Activated T-helper 1 cell treated with anti-CD3 and anti-CD28 coated beads, Interleukin-12 subunit alpha, Interleukin-12 subunit beta, Interleukin-2, Interleukin-4 antibody, amounts not matched to agents 30 ng/mL and 10 ng/mL and 1 ng/mL, durations not matched to agents 14 hours and 24 hours and 36 hours (primary cell): Measurements from ENCODE around the gene RNF213. TPM values are rescaled to one million over a fixed set of nuclear protein-coding genes. Genes with fewer than 3 reads are reported as not detected.

Experiments used
- DNase-seq: peaks from one replicate; pipeline ENCODE4 v3.0.0; 2021; ENCODE audit warnings: low spot score
- H3K27ac Mint-ChIP-seq: one replicate; pipeline ENCODE4 v1.8.0; 2021; ENCODE audit warnings: mild to moderate bottlenecking, mixed read lengths
- H3K27me3 Mint-ChIP-seq: one replicate; pipeline ENCODE4 v1.8.0; 2022; ENCODE audit warnings: mild to moderate bottlenecking, moderate library complexity, mixed read lengths; ENCODE audit not compliant: insufficient read depth
- H3K36me3 Mint-ChIP-seq: one replicate; pipeline ENCODE4 v1.8.0; 2021; ENCODE audit warnings: low read depth, mixed read lengths
- H3K4me1 Mint-ChIP-seq: one replicate; pipeline ENCODE4 v1.8.0; 2021; ENCODE audit warnings: low read depth, mixed read lengths
- H3K4me3 Mint-ChIP-seq: one replicate; pipeline ENCODE4 v1.8.0; 2021; ENCODE audit warnings: mild to moderate bottlenecking, moderate library complexity, mixed read lengths
- H3K9me3 Mint-ChIP-seq: one replicate; pipeline ENCODE4 v1.8.0; 2021; ENCODE audit warnings: mixed read lengths
- intact Hi-C: fragments of 100-400 bp; cut with micrococcal nuclease; formaldehyde crosslinking; loops from one replicate; pipeline ENCODE4 v1.15.1; 2024
- total RNA-seq: library from RNA; stranded (reverse); gene quantifications from 2 replicates; pipeline ENCODE4 v1.2.3, GENCODE V29; 2022

The RNF213 gene
- total RNA-seq, 1 donor from 2014 or later: 290 TPM

DNA sequence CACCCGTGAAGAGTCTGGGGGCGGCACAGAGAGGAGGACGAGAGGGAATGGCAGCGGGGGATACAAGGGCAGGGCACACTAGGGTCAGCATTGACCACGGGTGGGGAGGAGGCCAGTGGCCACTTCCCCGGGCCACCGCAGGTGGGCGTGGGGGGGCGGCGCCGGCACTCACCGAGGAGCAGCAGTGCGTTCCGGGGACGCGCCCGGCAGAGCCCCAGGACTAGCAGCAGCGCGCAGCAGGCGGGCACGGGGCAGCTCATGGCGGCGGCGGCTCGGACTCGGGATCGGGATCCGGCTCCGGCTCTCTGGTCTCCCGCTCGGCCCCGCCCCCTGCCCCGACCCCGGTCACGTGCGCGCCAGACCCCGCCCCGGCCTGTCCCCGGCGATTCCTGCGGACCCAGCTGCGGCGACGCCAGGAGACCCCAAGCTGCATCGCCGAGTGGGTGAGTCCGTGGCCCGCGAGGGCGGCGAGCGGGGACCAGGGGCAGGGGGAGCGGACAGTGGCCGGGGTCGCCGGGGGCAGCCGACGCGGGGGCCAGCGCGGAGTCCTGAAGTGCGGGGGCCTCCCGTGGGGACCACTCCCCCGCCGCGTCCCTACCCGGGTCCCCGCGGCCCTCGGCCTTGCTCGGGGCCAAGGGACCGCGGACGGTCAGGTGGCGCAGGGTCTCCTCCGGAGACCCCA is 40.5 kb upstream of the RNF213 start, which contains the start of the genes SGSH and SLC26A11:
SGSH (minus strand) TSS at position 280 of the 682 bp plus-strand sequence; CDS start at position 260, 20 bp downstream.
SLC26A11 (plus strand) TSS at position 374 of the 682 bp plus-strand sequence. CDS start 1,134 bp downstream, outside the sequence.
- Mint-ChIP-seq H3K9me3 (no peaks in the 10 kb centered on the region), H3K4me3 (peak within 1 kb of the TSS; percentile 85), H3K27ac (peak within 1 kb of the TSS; percentile 85), H3K36me3 (peaks cover 7% of the 10 kb centered on the region), H3K27me3 (no peaks in the 10 kb centered on the region), H3K4me1 (peaks cover 20% of the 10 kb centered on the region)
- DNase-seq: peak; percentile 40
- intact Hi-C loops: no loop called here

GRCh38 chr17:80220736-80221215 is 39.9 kb upstream of the RNF213 start:
- intact Hi-C loops: no loop called here
- DNase-seq: no peak

DNA sequence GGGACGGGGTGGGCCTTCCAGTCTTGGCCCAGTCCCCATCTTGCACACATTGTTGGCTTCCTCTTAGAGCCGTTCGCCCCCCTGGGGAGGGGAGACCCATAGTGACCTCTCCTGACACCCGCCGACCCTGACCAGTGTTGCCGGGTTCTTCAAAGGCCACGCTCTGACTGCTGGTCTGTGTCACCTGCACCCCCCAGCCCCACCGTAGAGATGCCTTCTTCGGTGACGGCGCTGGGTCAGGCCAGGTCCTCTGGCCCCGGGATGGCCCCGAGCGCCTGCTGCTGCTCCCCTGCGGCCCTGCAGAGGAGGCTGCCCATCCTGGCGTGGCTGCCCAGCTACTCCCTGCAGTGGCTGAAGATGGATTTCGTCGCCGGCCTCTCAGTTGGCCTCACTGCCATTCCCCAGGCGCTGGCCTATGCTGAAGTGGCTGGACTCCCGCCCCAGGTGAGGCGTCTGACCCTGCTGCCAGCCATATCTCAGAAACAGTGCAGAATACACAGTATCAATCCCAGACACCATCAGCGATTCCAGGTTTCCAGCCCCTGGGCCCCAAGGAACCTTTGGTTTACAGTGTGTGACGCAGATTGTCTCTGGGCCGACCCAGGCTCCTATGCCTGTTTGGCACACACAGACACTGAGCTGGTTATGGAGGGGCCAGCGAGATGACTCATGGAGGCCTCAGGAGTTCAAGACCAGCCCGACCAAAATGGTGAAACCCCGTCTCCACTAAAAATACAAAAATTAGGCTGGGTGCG is 39.1 kb upstream of the RNF213 start:
- H3K27ac Mint-ChIP-seq: peak overlapping the region; percentile 73
- no peaks in the 10 kb centered on the region for H3K9me3 Mint-ChIP-seq
- peaks cover 4% of the 10 kb centered on the region for H3K36me3 Mint-ChIP-seq
- DNase-seq: no peak
- H3K4me3 Mint-ChIP-seq: peak overlapping the region; percentile 81
- H3K4me1 Mint-ChIP-seq: peaks cover 20% of the 10 kb centered on the region
- no peaks in the 10 kb centered on the region for H3K27me3 Mint-ChIP-seq
- intact Hi-C loops: no loop called here

More at GRCh38 chr17:80220736-80221215, 39.9 kb upstream of the RNF213 start:
- Mint-ChIP-seq H3K27ac (peak overlapping the region; percentile 73), H3K36me3 (peaks cover 7% of the 10 kb centered on the region), H3K4me3 (peak overlapping the region; percentile 81), H3K4me1 (peaks cover 20% of the 10 kb centered on the region), H3K27me3 (no peaks in the 10 kb centered on the region), H3K9me3 (no peaks in the 10 kb centered on the region)

DNA sequence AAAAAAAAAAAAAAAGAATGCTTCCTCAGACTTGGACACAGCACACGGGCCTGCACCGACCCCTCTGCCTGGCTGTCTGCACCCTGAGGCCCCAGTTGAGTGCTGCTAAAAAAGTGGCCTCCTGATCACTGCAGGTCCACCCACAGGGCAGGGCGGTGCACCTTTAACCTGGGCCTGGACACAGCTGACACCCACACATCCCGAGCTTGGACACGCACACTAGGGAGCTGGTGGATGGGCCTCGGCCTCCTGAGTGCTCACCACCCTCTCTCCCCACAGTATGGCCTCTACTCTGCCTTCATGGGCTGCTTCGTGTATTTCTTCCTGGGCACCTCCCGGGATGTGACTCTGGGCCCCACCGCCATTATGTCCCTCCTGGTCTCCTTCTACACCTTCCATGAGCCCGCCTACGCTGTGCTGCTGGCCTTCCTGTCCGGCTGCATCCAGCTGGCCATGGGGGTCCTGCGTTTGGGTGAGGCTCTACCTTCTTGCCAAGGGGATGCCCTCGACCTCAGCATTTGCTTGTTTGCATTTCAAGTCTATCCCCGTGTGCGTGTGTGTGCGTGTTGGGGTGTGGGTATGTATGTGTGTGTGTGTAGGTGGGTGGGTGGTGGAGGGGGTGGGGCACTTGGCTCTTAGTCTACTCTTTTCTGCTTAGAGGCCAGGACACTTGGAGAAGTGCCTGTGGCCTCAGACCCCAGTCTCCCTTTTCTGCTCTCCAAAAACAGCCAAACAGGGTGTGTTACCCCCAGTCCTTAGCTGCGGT is 38.1 kb upstream of the RNF213 start:
- peaks cover 16% of the 10 kb centered on the region for H3K4me1 Mint-ChIP-seq
- H3K27me3 Mint-ChIP-seq: no peaks in the 10 kb centered on the region
- no peak for DNase-seq
- peak overlapping the region; percentile 53 for H3K4me3 Mint-ChIP-seq
- intact Hi-C loops: no loop called here
- no peak overlapping the region for H3K27ac Mint-ChIP-seq
- peaks cover 2% of the 10 kb centered on the region for H3K36me3 Mint-ChIP-seq
- no peaks in the 10 kb centered on the region for H3K9me3 Mint-ChIP-seq

DNA sequence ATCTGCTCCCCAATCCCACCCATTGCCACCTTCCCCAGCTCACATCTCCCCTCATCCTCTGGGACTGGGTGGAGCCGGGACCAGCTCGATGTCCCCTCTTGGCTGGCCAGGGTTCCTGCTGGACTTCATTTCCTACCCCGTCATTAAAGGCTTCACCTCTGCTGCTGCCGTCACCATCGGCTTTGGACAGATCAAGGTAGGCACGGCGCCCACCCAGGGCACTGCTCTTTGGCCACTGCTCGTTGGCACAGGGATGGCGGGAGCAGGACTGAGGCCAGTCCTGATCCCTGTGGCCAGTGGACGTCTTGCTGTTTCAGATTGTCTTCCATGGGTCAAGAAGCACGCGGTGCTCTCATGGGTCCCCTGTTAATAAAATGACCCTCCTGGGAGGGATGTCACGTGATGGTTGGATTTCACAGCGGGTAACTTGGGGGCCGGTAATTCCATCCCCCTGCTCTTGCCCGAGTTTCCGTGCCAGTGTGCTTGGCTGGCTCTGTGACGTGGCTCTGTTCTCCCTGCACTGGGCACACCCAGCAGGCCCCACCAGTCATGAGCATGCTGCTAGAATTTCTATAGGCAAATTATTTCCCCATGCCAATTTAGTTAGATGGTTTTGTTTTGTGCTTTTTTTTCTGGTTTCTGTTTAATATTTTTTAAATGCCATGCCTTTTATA is 37.4 kb upstream of the RNF213 start:
- Mint-ChIP-seq H3K27ac (no peak overlapping the region), H3K36me3 (no peaks in the 10 kb centered on the region), H3K27me3 (no peaks in the 10 kb centered on the region), H3K4me3 (peak overlapping the region; percentile 53), H3K9me3 (no peaks in the 10 kb centered on the region), H3K4me1 (peaks cover 14% of the 10 kb centered on the region)
- no peak for DNase-seq
- intact Hi-C loops: no loop called here

DNA sequence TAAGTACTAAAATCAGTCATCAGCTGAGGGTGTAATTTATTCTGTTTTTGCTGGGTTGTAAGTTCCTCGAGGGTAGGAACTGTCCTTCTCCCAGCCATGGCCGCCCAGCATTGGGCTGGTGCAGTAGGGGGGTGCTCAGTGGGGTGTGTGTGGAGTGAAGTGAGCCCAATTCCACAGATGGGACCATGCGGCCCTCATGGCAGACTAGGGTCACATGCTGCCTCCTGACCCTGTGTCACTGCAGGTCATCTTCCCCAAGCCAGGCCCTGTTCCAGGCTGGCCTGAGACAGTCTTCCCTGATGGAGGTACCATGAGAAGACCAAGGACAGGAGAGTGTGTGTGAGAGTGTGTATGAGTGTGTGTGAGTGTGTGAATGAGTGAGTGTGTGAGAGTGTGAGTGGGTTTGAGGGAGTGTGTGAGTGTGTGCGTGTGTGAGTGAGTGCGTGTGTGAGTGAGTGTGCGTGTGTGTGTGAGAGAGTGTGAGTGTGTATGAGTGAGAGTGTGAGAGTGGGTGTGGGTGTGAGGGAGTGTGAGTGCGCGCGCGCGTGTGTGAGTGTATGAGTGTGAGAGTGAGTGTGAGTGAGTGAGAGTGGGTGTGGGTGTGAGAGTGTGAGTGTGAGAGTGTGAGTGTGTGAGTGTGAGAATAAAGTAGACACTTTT is 36.7 kb upstream of the RNF213 start:
- intact Hi-C loops: no loop called here
- no peak overlapping the region for H3K4me3 Mint-ChIP-seq
- H3K4me1 Mint-ChIP-seq: peaks cover 7% of the 10 kb centered on the region
- no peak for DNase-seq
- no peaks in the 10 kb centered on the region for H3K9me3 Mint-ChIP-seq
- H3K36me3 Mint-ChIP-seq: no peaks in the 10 kb centered on the region
- no peaks in the 10 kb centered on the region for H3K27me3 Mint-ChIP-seq
- H3K27ac Mint-ChIP-seq: no peak overlapping the region

DNA sequence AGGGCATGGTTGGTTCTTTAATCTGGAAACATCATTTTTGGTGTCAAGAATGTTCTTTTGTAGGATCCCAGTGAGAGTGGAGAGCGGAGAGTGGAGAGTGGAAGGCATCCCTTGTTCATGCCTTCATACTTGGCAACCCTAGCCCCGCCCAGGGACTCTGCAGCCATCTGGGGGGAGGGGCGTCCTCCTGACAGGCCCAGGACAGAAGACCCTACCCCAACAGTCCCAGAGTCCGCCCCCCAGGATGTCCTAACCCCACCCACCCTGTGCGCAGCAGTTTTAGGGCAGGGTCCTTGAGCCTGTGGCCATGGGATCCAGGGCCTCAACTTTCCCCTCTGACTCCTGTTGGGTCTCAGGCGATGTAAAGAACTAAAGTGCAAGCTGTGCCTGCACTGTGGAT is 36.0 kb upstream of the RNF213 start:
- Mint-ChIP-seq H3K4me1 (peaks cover 2% of the 10 kb centered on the region), H3K4me3 (no peak overlapping the region), H3K27me3 (no peaks in the 10 kb centered on the region), H3K36me3 (no peaks in the 10 kb centered on the region), H3K27ac (no peak overlapping the region), H3K9me3 (no peaks in the 10 kb centered on the region)
- intact Hi-C loops: no loop called here
- no peak for DNase-seq

DNA sequence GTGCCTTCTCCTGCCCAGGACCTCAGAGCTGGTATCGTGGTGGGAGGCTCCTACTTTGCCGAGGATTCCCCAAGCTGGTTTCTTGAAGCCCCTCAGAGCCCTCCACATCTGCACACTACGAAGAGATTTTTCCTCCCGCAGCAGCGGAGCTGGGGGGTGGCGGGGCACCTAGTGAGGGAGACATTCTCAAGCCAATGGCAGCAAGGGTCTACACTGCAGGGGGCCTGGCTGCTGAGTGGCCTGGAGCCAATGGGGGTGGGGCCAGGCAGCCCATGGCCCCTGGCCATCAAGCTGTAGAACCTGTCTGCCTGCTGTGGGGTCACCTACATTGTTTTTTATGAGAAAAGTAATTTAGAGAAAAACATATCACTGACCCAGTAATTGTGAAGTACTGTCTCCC is 35.4 kb upstream of the RNF213 start:
- no peaks in the 10 kb centered on the region for H3K4me1 Mint-ChIP-seq
- H3K9me3 Mint-ChIP-seq: no peaks in the 10 kb centered on the region
- no peaks in the 10 kb centered on the region for H3K36me3 Mint-ChIP-seq
- no peak overlapping the region for H3K4me3 Mint-ChIP-seq
- intact Hi-C loops: no loop called here
- no peak overlapping the region for H3K27ac Mint-ChIP-seq
- no peaks in the 10 kb centered on the region for H3K27me3 Mint-ChIP-seq
- no peak for DNase-seq

DNA sequence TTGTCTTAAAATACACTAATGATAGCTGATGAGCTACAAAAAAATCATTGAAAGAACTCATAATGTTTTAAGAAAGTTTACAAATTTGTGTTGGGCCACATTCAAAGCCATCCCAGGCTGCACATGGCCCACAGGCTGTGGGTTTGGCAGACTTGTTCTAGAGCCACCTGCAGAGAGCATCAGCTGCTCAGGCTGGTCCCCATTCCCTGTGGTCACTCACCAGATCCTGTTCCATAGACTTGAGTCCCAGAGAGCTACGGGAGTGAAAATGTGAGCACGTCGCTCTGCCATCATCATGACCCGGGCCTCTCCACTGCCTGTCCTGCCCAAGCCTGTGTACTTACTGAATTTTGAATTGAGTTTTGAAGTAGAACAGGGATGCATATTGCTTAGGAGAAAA is 33.5 kb upstream of the RNF213 start:
- intact Hi-C loops: no loop called here
- Mint-ChIP-seq H3K9me3 (peaks cover 7% of the 10 kb centered on the region), H3K36me3 (no peaks in the 10 kb centered on the region), H3K4me3 (no peak overlapping the region), H3K27me3 (no peaks in the 10 kb centered on the region), H3K4me1 (no peaks in the 10 kb centered on the region), H3K27ac (no peak overlapping the region)
- DNase-seq: no peak

DNA sequence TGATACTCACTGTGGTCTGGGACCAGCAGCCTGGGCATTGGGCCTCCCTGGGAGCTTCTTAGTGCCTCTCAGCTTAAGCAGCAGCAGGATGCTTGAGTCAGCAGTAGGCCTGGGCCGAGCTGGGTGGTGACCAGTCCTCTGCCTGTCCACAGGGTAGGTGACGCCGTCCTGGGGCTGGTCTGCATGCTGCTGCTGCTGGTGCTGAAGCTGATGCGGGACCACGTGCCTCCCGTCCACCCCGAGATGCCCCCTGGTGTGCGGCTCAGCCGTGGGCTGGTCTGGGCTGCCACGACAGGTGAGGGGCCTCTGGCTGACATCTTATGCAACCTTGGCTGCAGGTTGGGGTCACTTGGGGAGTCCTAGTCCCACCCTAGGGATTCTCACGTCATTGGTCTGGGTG is 33.0 kb upstream of the RNF213 start:
- no peaks in the 10 kb centered on the region for H3K27me3 Mint-ChIP-seq
- peaks cover 10% of the 10 kb centered on the region for H3K9me3 Mint-ChIP-seq
- no peak overlapping the region for H3K4me3 Mint-ChIP-seq
- intact Hi-C loops: no loop called here
- H3K27ac Mint-ChIP-seq: no peak overlapping the region
- no peak for DNase-seq
- H3K36me3 Mint-ChIP-seq: peaks cover 3% of the 10 kb centered on the region
- no peaks in the 10 kb centered on the region for H3K4me1 Mint-ChIP-seq

DNA sequence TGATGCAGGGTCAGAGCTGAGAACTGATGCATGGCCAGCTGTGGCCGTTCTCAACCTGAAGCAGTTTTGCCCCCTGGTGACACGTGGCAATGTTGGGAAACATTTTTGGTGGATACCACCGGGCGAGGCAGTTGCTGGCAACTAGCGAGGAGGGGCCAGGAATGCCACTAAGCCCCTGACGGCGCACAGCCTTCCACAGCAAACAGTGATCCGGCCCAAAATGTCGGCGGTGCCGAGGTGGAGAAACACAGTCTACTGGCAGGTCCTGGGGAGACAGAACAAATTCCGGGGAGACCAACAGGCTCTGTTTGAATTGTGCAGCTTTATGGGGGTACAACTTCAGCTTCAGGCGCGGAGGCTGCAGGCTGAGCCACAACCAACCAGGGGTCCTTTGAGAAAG is 32.2 kb upstream of the RNF213 start:
- H3K4me1 Mint-ChIP-seq: no peaks in the 10 kb centered on the region
- peaks cover 15% of the 10 kb centered on the region for H3K9me3 Mint-ChIP-seq
- H3K36me3 Mint-ChIP-seq: peaks cover 6% of the 10 kb centered on the region
- no peak for DNase-seq
- no peak overlapping the region for H3K27ac Mint-ChIP-seq
- no peaks in the 10 kb centered on the region for H3K27me3 Mint-ChIP-seq
- intact Hi-C loops: no loop called here
- H3K4me3 Mint-ChIP-seq: no peak overlapping the region

GRCh38 chr17:80229011-80229410 is 31.6 kb upstream of the RNF213 start:
- no peaks in the 10 kb centered on the region for H3K27me3 Mint-ChIP-seq
- H3K4me3 Mint-ChIP-seq: no peak overlapping the region
- intact Hi-C loops: no loop called here
- no peak overlapping the region for H3K27ac Mint-ChIP-seq
- H3K4me1 Mint-ChIP-seq: no peaks in the 10 kb centered on the region
- DNase-seq: no peak
- peaks cover 16% of the 10 kb centered on the region for H3K9me3 Mint-ChIP-seq
- peaks cover 9% of the 10 kb centered on the region for H3K36me3 Mint-ChIP-seq
